Activated T-cell treated with anti-CD3 and anti-CD28 coated beads, Interleukin-2, amount 50 U/mL, for 4 hours (primary cell): ENCODE measurements around the gene PEX10. TPM values are rescaled to one million over a fixed set of nuclear protein-coding genes. Genes with fewer than 3 reads are reported as not detected.

Source experiments
- ATAC-seq, 2 donors: fragments of 200-7000 bp; cut with Tn5 transposase; one replicate each; pipeline ENCODE4 v1.10.0; 2021
- DNase-seq: peaks from one replicate; pipeline ENCODE4 v3.0.0-alpha.2; 2020
- H3K27me3 Mint-ChIP-seq: one replicate; pipeline ENCODE4 v1.8.0; 2021; ENCODE audit warnings: low read depth, mixed read lengths
- H3K36me3 Mint-ChIP-seq: one replicate; pipeline ENCODE4 v1.8.0; 2022; ENCODE audit warnings: mixed read lengths; ENCODE audit not compliant: insufficient read depth
- H3K4me1 Mint-ChIP-seq: one replicate; pipeline ENCODE4 v1.8.0; 2021; ENCODE audit warnings: low read depth, mixed read lengths
- H3K4me3 Mint-ChIP-seq: one replicate; pipeline ENCODE4 v1.8.0; 2021; ENCODE audit warnings: mild to moderate bottlenecking, moderate library complexity, mixed read lengths
- H3K9me3 Mint-ChIP-seq: one replicate; pipeline ENCODE4 v1.8.0; 2021; ENCODE audit warnings: mixed read lengths
- total RNA-seq, 3 donors: library from RNA; stranded (reverse); gene quantifications; one replicate each; pipeline ENCODE4 v1.2.1, GENCODE V29; 2021

PEX10 gene
- total RNA-seq, 3 donors from 2014 or later, result 23.4 to 23.6 (median 23.6) TPM

GRCh38 chr1:2408859-2409276 is 3.5 kb downstream of the PEX10 start:
- peaks cover 1% of the 10 kb centered on the region for H3K4me1 Mint-ChIP-seq
- peaks cover 10% of the 10 kb centered on the region for H3K36me3 Mint-ChIP-seq
- DNase-seq, result no peak
- no peak overlapping the region for H3K4me3 Mint-ChIP-seq
- no peak for ATAC-seq
- no peaks in the 10 kb centered on the region for H3K9me3 Mint-ChIP-seq
- no peaks in the 10 kb centered on the region for H3K27me3 Mint-ChIP-seq

GRCh38 chr1:2408456-2408855 is 3.9 kb downstream of the PEX10 start:
- peaks cover 10% of the 10 kb centered on the region for H3K36me3 Mint-ChIP-seq
- no peak overlapping the region for H3K4me3 Mint-ChIP-seq
- no peak for DNase-seq
- no peaks in the 10 kb centered on the region for H3K9me3 Mint-ChIP-seq
- no peak for ATAC-seq
- no peaks in the 10 kb centered on the region for H3K4me1 Mint-ChIP-seq
- H3K27me3 Mint-ChIP-seq, result no peaks in the 10 kb centered on the region

GRCh38 chr1:2407991-2408275 is 4.4 kb downstream of the PEX10 start:
- Mint-ChIP-seq H3K36me3 (peaks cover 11% of the 10 kb centered on the region), H3K4me1 (no peaks in the 10 kb centered on the region), H3K27me3 (no peaks in the 10 kb centered on the region), H3K9me3 (no peaks in the 10 kb centered on the region), H3K4me3 (no peak overlapping the region)
- DNase-seq, result no peak
- no peak for ATAC-seq

- ATAC-seq, result no peak
- Mint-ChIP-seq H3K9me3 (no peaks in the 10 kb centered on the region), H3K4me1 (no peaks in the 10 kb centered on the region), H3K36me3 (peaks cover 14% of the 10 kb centered on the region), H3K27me3 (no peaks in the 10 kb centered on the region), H3K4me3 (no peak overlapping the region)
- DNase-seq, result no peak
Measured at GRCh38 chr1:2407166-2407990, 5.0 kb downstream of the PEX10 start.

GRCh38 chr1:2406451-2407041 is 5.8 kb downstream of the PEX10 start:
- Mint-ChIP-seq H3K9me3 (no peaks in the 10 kb centered on the region), H3K4me3 (no peak overlapping the region), H3K36me3 (peaks cover 22% of the 10 kb centered on the region), H3K27me3 (no peaks in the 10 kb centered on the region), H3K4me1 (peaks cover 2% of the 10 kb centered on the region)
- DNase-seq, result no peak
- ATAC-seq, result no peak

DNA sequence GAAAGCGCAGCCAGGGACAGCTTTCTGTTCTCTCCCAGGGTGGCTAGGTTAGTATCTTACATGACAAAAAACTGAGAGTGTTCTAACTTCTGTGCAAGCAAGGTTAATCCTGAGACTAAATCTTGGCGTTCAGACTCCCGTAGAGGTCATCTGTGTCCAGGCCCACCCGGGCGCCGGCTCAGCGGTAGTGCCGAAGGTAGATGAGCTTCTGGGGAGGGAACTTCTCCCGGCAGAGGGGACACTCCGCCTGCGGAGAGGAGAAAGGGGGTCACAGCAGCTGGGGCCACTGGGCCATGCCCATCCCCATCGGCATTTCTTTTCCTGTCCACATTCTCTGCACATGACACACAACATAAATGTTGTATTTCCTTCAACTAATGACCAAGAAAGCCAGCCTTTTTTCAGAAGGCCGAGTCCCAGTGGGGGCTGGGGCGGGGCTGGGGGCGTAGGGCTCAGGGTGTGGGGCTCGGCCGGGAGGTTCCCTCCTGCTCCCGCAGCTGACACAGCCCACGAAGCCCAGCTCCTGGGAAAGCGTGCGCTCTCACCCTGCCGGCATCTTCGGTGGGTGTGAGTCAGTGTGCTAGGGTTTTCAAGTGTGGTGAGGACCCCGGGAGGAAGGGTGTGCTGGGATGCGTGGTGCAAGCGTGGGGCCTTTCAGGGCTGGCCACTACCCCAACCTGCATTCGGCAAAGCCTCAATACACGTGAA is 6.6 kb downstream of the PEX10 start:
- Mint-ChIP-seq H3K36me3 (peaks cover 25% of the 10 kb centered on the region), H3K4me3 (no peak overlapping the region), H3K27me3 (no peaks in the 10 kb centered on the region), H3K9me3 (no peaks in the 10 kb centered on the region), H3K4me1 (peaks cover 2% of the 10 kb centered on the region)
- DNase-seq, result no peak
- no peak for ATAC-seq

DNA sequence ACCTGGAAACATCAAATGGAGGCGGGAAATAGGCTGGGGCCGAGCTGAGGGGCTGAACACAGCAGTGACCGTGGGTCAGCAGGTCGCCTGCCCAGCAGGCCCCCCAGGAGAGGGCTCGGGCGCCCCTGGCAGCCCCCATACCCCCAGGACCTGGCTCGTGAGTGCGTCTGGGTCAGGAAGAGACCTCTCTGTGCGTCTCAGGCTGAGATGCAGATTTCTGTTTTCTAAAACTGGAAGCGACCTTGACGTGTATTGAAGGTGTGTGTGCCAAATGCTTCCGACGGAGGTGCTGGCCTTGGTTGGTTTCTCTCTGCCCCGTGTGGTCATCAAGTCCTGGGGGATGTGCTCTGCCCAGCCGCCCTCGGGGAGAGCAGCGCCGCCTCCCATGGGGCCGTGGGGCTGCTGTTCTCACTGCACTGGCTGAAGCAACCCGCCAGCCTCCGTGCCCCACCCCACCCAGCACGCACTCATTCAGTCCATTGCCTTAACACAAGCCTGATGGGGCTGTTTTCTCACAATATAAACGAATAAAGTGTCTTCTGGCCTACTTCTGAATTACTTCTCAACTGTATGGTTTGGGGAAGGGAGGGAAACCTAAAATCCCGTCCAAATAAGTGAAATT is 7.4 kb downstream of the PEX10 start:
- no peak overlapping the region for H3K4me3 Mint-ChIP-seq
- no peaks in the 10 kb centered on the region for H3K27me3 Mint-ChIP-seq
- peaks cover 28% of the 10 kb centered on the region for H3K36me3 Mint-ChIP-seq
- no peak for ATAC-seq
- no peak for DNase-seq
- peaks cover 6% of the 10 kb centered on the region for H3K4me1 Mint-ChIP-seq
- H3K9me3 Mint-ChIP-seq, result no peaks in the 10 kb centered on the region

- DNase-seq (no peak), ATAC-seq (no peak)
- no peak overlapping the region for H3K4me3 Mint-ChIP-seq
- H3K27me3 Mint-ChIP-seq, result no peaks in the 10 kb centered on the region
- peaks cover 6% of the 10 kb centered on the region for H3K4me1 Mint-ChIP-seq
- peaks cover 27% of the 10 kb centered on the region for H3K36me3 Mint-ChIP-seq
- no peaks in the 10 kb centered on the region for H3K9me3 Mint-ChIP-seq
Measured at GRCh38 chr1:2404142-2404889, 8.0 kb downstream of the PEX10 start.

DNA sequence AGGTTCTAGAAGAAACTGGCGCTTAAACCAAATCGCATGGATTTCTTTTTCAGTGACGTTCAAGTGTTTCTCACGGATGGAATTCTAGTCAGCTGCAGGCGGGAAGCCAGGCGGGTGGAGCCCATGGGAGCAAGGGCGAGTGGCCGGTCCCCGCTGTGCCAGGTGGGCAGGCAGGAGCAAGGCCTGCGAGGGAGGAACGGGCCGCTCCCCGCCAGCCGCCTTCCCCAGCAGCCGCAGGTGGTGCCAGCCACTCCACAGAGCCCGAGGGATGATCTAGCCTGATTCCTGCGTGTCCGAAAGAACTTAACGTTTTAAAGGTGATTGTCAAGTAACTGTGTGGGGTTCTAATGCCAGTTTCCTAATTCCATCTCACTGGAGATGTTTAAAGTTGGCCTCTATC is 9.1 kb downstream of the PEX10 start:
- peaks cover 31% of the 10 kb centered on the region for H3K36me3 Mint-ChIP-seq
- DNase-seq, result no peak
- peaks cover 6% of the 10 kb centered on the region for H3K4me1 Mint-ChIP-seq
- ATAC-seq, result no peak
- H3K4me3 Mint-ChIP-seq, result no peak overlapping the region
- no peaks in the 10 kb centered on the region for H3K9me3 Mint-ChIP-seq
- no peaks in the 10 kb centered on the region for H3K27me3 Mint-ChIP-seq

GRCh38 chr1:2402420-2402819 is 9.9 kb downstream of the PEX10 start:
- peaks cover 6% of the 10 kb centered on the region for H3K4me1 Mint-ChIP-seq
- H3K4me3 Mint-ChIP-seq, result no peak overlapping the region
- no peak for DNase-seq
- no peak for ATAC-seq
- peaks cover 31% of the 10 kb centered on the region for H3K36me3 Mint-ChIP-seq
- no peaks in the 10 kb centered on the region for H3K9me3 Mint-ChIP-seq
- H3K27me3 Mint-ChIP-seq, result no peaks in the 10 kb centered on the region

DNA sequence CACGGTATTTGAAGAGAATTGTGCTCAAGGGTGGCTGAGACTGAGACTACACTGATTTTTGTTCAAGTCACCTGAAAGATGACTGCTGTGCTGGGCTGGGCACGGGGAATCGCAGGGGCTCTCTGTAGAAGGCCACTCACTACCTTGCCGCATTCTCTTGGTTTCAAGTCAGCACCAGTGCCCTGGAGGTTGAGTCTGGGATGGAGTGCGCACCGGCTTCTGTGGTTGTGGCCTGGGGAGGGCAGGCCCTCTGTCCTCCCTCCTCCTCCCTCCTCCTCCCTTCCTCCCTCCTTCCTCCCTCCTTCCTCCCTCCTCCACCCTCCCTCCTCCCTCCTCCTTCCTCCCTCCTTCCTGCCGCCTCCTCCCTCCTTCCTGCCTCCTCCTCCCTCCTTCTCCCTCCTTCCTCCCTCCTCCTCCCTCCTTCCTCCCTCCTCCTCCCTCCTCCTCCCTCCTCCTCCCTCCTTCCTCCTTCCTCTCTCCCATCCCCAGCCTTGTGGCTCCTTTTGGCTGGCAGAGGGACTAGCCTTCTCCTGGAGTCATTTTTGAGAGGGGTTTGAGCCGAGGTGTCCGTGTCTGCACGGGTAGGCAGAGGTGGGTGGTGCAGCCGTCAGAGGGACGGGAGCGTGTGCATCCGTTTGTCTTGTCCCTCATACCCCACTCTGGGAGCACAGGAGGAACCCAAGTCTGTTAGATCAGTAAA is 11.3 kb downstream of the PEX10 start:
- peaks cover 12% of the 10 kb centered on the region for H3K4me1 Mint-ChIP-seq
- ATAC-seq (no peak), DNase-seq (no peak)
- H3K4me3 Mint-ChIP-seq, result peak overlapping the region; percentile 11
- peaks cover 36% of the 10 kb centered on the region for H3K36me3 Mint-ChIP-seq
- H3K27me3 Mint-ChIP-seq, result no peaks in the 10 kb centered on the region
- H3K9me3 Mint-ChIP-seq, result no peaks in the 10 kb centered on the region

DNA sequence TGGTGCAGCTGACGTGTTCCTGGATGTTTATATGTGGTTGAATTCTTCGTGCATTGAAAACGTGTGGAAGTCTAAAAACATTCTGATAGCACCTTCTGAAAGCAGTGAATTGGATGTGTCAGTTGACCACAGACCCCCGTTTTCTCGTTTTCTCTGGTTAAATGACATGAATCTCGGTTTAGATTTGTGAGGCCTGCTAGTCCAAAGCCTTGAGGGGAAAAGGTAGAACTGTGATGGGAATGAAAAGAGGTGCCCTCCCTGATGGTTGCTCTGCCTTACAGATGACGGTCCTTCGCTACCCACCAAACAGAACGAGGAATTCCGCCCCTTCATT is 11.8 kb downstream of the PEX10 start:
- Mint-ChIP-seq H3K4me1 (peaks cover 12% of the 10 kb centered on the region), H3K36me3 (peaks cover 36% of the 10 kb centered on the region), H3K9me3 (no peaks in the 10 kb centered on the region), H3K4me3 (peak overlapping the region; percentile 11), H3K27me3 (no peaks in the 10 kb centered on the region)
- DNase-seq (no peak), ATAC-seq (peak in 1 of 2 donors; percentile 7)

- Mint-ChIP-seq H3K9me3 (no peaks in the 10 kb centered on the region), H3K36me3 (peaks cover 36% of the 10 kb centered on the region), H3K4me1 (peaks cover 13% of the 10 kb centered on the region), H3K27me3 (no peaks in the 10 kb centered on the region), H3K4me3 (no peak overlapping the region)
- ATAC-seq, result peak in 1 of 2 donors; percentile 18
- no peak for DNase-seq
Measured at GRCh38 chr1:2399890-2400575, 12.3 kb downstream of the PEX10 start.
